ENCODE data around the gene COBL. TPM values are rescaled to one million over a fixed set of nuclear protein-coding genes. Genes with fewer than 3 reads are reported as not detected.
"Not testable (repeated sequence)": the region's sequence is repeated elsewhere in the genome, so short reads cannot be mapped to it uniquely, and the experiment has no call there.

The COBL gene
- total RNA-seq, 2 experiments from 2014 or later, result not detected

- H3K36me3 Mint-ChIP-seq (ENCODE audit: low read depth), result no peaks in the 10 kb centered on the region
- H3K4me3 Mint-ChIP-seq, result no peak overlapping the region
- intact Hi-C loops (cut with DNase I, micrococcal nuclease), result no loop called here
- no peaks in the 10 kb centered on the region for H3K27me3 Mint-ChIP-seq
- H3K27ac Mint-ChIP-seq, result no peak overlapping the region
- DNase-seq, result no peak
- ChIA-PET POLR2A (no interaction called here), CTCF (no interaction called here)
- no peaks in the 10 kb centered on the region for H3K4me1 Mint-ChIP-seq
- peaks cover 4% of the 10 kb centered on the region for H3K9me3 Mint-ChIP-seq (ENCODE audit: low read depth)
- ATAC-seq, result no peak
Measured at GRCh38 chr7:51005074-51005473, 311.5 kb downstream of the COBL start.

GRCh38 chr7:51000956-51001355 is 315.7 kb downstream of the COBL start:
- Mint-ChIP-seq H3K4me1 (no peaks in the 10 kb centered on the region), H3K27me3 (no peaks in the 10 kb centered on the region), H3K4me3 (no peak overlapping the region), H3K36me3 (ENCODE audit: low read depth) (no peaks in the 10 kb centered on the region), H3K27ac (no peak overlapping the region), H3K9me3 (ENCODE audit: low read depth) (peaks cover 4% of the 10 kb centered on the region)
- ATAC-seq (no peak), DNase-seq (no peak)
- CTCF ChIA-PET, result interaction anchor here (1.1 to 1.7 kb wide), 3 partner anchors 9 to 160 kb away, joined by 3 to 5 read pairs (median 5); no protein-coding TSS in a partner anchor
- POLR2A ChIA-PET, result no interaction called here
- intact Hi-C loops (cut with DNase I, micrococcal nuclease), result loop anchor here in 1 of 2 experiments (1.0 kb wide), 1 partner anchor 219 kb away; the partner anchor contains the start of gene GRB10

GRCh38 chr7:50994753-50995319 is 321.8 kb downstream of the COBL start:
- Mint-ChIP-seq H3K27me3 (peaks cover 2% of the 10 kb centered on the region), H3K4me1 (no peaks in the 10 kb centered on the region), H3K36me3 (ENCODE audit: low read depth) (no peaks in the 10 kb centered on the region), H3K4me3 (no peak overlapping the region), H3K9me3 (ENCODE audit: low read depth) (peaks cover 4% of the 10 kb centered on the region), H3K27ac (no peak overlapping the region)
- ChIA-PET POLR2A (no interaction called here), CTCF (no interaction called here)
- intact Hi-C loops (cut with DNase I, micrococcal nuclease), result no loop called here
- ATAC-seq (no peak), DNase-seq (no peak)

GRCh38 chr7:50990214-50990613 is 326.4 kb downstream of the COBL start:
- H3K4me3 Mint-ChIP-seq; H3K4me1 Mint-ChIP-seq; H3K27ac Mint-ChIP-seq; DNase-seq; intact Hi-C loops (cut with DNase I, micrococcal nuclease); POLR2A ChIA-PET; H3K36me3 Mint-ChIP-seq (ENCODE audit: low read depth); H3K9me3 Mint-ChIP-seq (ENCODE audit: low read depth); H3K27me3 Mint-ChIP-seq; ATAC-seq: not testable (repeated sequence)
- CTCF ChIA-PET, result interaction anchor here (0.8 kb wide), 1 partner anchor 18 kb away, joined by 3 read pairs; no protein-coding TSS in a partner anchor

- Mint-ChIP-seq H3K9me3 (ENCODE audit: low read depth) (peaks cover 5% of the 10 kb centered on the region), H3K27ac (no peak overlapping the region), H3K27me3 (peaks cover 4% of the 10 kb centered on the region), H3K4me3 (no peak overlapping the region), H3K36me3 (ENCODE audit: low read depth) (no peaks in the 10 kb centered on the region), H3K4me1 (no peaks in the 10 kb centered on the region)
- DNase-seq, result no peak
- POLR2A ChIA-PET, result no interaction called here
- no peak for ATAC-seq
- CTCF ChIA-PET, result no interaction called here
- intact Hi-C loops (cut with DNase I, micrococcal nuclease), result no loop called here
Measured at GRCh38 chr7:50988988-50989387, 327.6 kb downstream of the COBL start.

GRCh38 chr7:50988465-50988864 is 328.1 kb downstream of the COBL start:
- no peak overlapping the region for H3K4me3 Mint-ChIP-seq
- CTCF ChIA-PET, result interaction anchor here (0.6 kb wide), 1 partner anchor 103 kb away, joined by 3 read pairs; no protein-coding TSS in a partner anchor
- no peak for DNase-seq
- peaks cover 5% of the 10 kb centered on the region for H3K9me3 Mint-ChIP-seq (ENCODE audit: low read depth)
- no peaks in the 10 kb centered on the region for H3K36me3 Mint-ChIP-seq (ENCODE audit: low read depth)
- no peak overlapping the region for H3K27ac Mint-ChIP-seq
- peaks cover 4% of the 10 kb centered on the region for H3K27me3 Mint-ChIP-seq
- no peaks in the 10 kb centered on the region for H3K4me1 Mint-ChIP-seq
- POLR2A ChIA-PET, result no interaction called here
- intact Hi-C loops (cut with DNase I, micrococcal nuclease), result no loop called here
- ATAC-seq, result no peak

GRCh38 chr7:50985096-50985495 is 331.5 kb downstream of the COBL start:
- peaks cover 2% of the 10 kb centered on the region for H3K9me3 Mint-ChIP-seq (ENCODE audit: low read depth)
- ChIA-PET CTCF (interaction anchor here (1.4 kb wide), 1 partner anchor 176 kb away, joined by 3 read pairs; no protein-coding TSS in a partner anchor), POLR2A (no interaction called here)
- H3K27me3 Mint-ChIP-seq, result peaks cover 2% of the 10 kb centered on the region
- no peaks in the 10 kb centered on the region for H3K4me1 Mint-ChIP-seq
- ATAC-seq, result no peak
- H3K27ac Mint-ChIP-seq, result no peak overlapping the region
- H3K36me3 Mint-ChIP-seq (ENCODE audit: low read depth), result no peaks in the 10 kb centered on the region
- DNase-seq, result no peak
- intact Hi-C loops (cut with DNase I, micrococcal nuclease), result no loop called here
- no peak overlapping the region for H3K4me3 Mint-ChIP-seq

GRCh38 chr7:50983850-50984249 is 332.8 kb downstream of the COBL start:
- CTCF ChIA-PET, result no interaction called here
- ATAC-seq, result no peak

GRCh38 chr7:50982626-50983025 is 334.0 kb downstream of the COBL start:
- Mint-ChIP-seq H3K4me3 (no peak overlapping the region), H3K4me1 (no peaks in the 10 kb centered on the region), H3K36me3 (ENCODE audit: low read depth) (no peaks in the 10 kb centered on the region), H3K9me3 (ENCODE audit: low read depth) (peaks cover 2% of the 10 kb centered on the region), H3K27me3 (no peaks in the 10 kb centered on the region), H3K27ac (no peak overlapping the region)
- intact Hi-C loops (cut with DNase I, micrococcal nuclease), result no loop called here
- no peak for DNase-seq
- ChIA-PET CTCF (interaction anchor here (0.6 kb wide), 1 partner anchor 124 kb away, joined by 3 read pairs; no protein-coding TSS in a partner anchor), POLR2A (no interaction called here)
- ATAC-seq, result no peak

More at GRCh38 chr7:50983850-50984249, 332.8 kb downstream of the COBL start:
- Mint-ChIP-seq H3K36me3 (ENCODE audit: low read depth) (no peaks in the 10 kb centered on the region), H3K4me3 (no peak overlapping the region), H3K4me1 (no peaks in the 10 kb centered on the region), H3K27ac (no peak overlapping the region), H3K9me3 (ENCODE audit: low read depth) (peaks cover 2% of the 10 kb centered on the region), H3K27me3 (peaks cover 2% of the 10 kb centered on the region)
- DNase-seq, result no peak
- intact Hi-C loops (cut with DNase I, micrococcal nuclease), result no loop called here
- POLR2A ChIA-PET, result no interaction called here

GRCh38 chr7:50981743-50982142 is 334.9 kb downstream of the COBL start:
- Mint-ChIP-seq H3K9me3 (ENCODE audit: low read depth) (peaks cover 2% of the 10 kb centered on the region), H3K27ac (no peak overlapping the region), H3K36me3 (ENCODE audit: low read depth) (no peaks in the 10 kb centered on the region), H3K4me1 (no peaks in the 10 kb centered on the region), H3K4me3 (no peak overlapping the region), H3K27me3 (no peaks in the 10 kb centered on the region)
- no peak for DNase-seq
- ChIA-PET POLR2A (no interaction called here), CTCF (interaction anchor here (0.6 kb wide), 1 partner anchor 58 kb away, joined by 4 read pairs; no protein-coding TSS in a partner anchor)
- intact Hi-C loops (cut with DNase I, micrococcal nuclease), result no loop called here
- no peak for ATAC-seq

GRCh38 chr7:50980411-50980810 is 336.2 kb downstream of the COBL start:
- ATAC-seq (no peak), DNase-seq (no peak)
- Mint-ChIP-seq H3K27ac (no peak overlapping the region), H3K9me3 (ENCODE audit: low read depth) (peaks cover 2% of the 10 kb centered on the region), H3K4me1 (no peaks in the 10 kb centered on the region), H3K4me3 (no peak overlapping the region), H3K27me3 (peaks cover 2% of the 10 kb centered on the region), H3K36me3 (ENCODE audit: low read depth) (no peaks in the 10 kb centered on the region)
- intact Hi-C loops (cut with DNase I, micrococcal nuclease), result no loop called here
- ChIA-PET CTCF (no interaction called here), POLR2A (no interaction called here)

GRCh38 chr7:50978633-50979215 is 337.9 kb downstream of the COBL start:
- peaks cover 2% of the 10 kb centered on the region for H3K9me3 Mint-ChIP-seq (ENCODE audit: low read depth)
- no peak for DNase-seq
- no peak overlapping the region for H3K4me3 Mint-ChIP-seq
- intact Hi-C loops (cut with DNase I, micrococcal nuclease), result no loop called here
- POLR2A ChIA-PET, result no interaction called here
- peaks cover 5% of the 10 kb centered on the region for H3K27me3 Mint-ChIP-seq
- CTCF ChIA-PET, result interaction anchor here (0.6 to 0.9 kb wide), 3 partner anchors 11 to 886 kb away, joined by 3 to 4 read pairs (median 3); no protein-coding TSS in a partner anchor
- H3K36me3 Mint-ChIP-seq (ENCODE audit: low read depth), result no peaks in the 10 kb centered on the region
- no peak overlapping the region for H3K27ac Mint-ChIP-seq
- no peaks in the 10 kb centered on the region for H3K4me1 Mint-ChIP-seq
- ATAC-seq, result no peak

All from activated CD4-positive, alpha-beta T cell treated with anti-CD3 and anti-CD28 coated beads for 36 hours (primary cell).